Measurements from ENCODE around the gene GRPEL1. TPM values are rescaled to one million over a fixed set of nuclear protein-coding genes. Genes with fewer than 3 reads are reported as not detected.

The GRPEL1 gene
- total RNA-seq, 1 donor from 2014 or later: 31.4 TPM

DNA sequence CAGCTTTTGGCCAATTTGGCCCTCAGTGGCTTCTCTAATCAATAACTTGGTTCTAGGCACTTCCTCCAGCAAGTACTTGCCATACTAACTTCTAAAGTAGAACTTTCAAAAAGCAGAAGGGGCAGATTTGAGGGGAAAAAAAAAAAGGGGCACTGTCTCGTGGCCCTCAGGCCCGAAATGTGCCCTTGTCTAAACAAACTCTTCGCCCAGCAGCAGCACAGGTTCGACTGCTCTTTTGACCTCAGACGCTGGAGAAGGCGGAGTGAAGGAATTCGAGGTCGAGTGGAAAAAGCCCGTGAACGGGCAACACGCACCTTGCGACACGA lies 775 bp downstream of the GRPEL1 start:
- TF ChIP-seq, protein P1, sequence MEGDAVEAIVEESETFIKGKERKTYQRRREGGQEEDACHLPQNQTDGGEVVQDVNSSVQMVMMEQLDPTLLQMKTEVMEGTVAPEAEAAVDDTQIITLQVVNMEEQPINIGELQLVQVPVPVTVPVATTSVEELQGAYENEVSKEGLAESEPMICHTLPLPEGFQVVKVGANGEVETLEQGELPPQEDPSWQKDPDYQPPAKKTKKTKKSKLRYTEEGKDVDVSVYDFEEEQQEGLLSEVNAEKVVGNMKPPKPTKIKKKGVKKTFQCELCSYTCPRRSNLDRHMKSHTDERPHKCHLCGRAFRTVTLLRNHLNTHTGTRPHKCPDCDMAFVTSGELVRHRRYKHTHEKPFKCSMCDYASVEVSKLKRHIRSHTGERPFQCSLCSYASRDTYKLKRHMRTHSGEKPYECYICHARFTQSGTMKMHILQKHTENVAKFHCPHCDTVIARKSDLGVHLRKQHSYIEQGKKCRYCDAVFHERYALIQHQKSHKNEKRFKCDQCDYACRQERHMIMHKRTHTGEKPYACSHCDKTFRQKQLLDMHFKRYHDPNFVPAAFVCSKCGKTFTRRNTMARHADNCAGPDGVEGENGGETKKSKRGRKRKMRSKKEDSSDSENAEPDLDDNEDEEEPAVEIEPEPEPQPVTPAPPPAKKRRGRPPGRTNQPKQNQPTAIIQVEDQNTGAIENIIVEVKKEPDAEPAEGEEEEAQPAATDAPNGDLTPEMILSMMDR (conservative IDR thresholded peaks at IDR 0.05): no peak
- H3K27ac Mint-ChIP-seq: peak overlapping the region; percentile 70
- H3K27me3 Mint-ChIP-seq: peaks cover 3% of the 10 kb centered on the region
- H3K4me3 Mint-ChIP-seq: peak overlapping the region; percentile 94
- H3K36me3 Mint-ChIP-seq: peaks cover 8% of the 10 kb centered on the region
- no peaks in the 10 kb centered on the region for H3K9me3 Mint-ChIP-seq
- no peak for DNase-seq (ENCODE audit: extremely low spot score, unreplicated experiment)
- peaks cover 25% of the 10 kb centered on the region for H3K4me1 Mint-ChIP-seq (ENCODE audit: unreplicated experiment)

DNA sequence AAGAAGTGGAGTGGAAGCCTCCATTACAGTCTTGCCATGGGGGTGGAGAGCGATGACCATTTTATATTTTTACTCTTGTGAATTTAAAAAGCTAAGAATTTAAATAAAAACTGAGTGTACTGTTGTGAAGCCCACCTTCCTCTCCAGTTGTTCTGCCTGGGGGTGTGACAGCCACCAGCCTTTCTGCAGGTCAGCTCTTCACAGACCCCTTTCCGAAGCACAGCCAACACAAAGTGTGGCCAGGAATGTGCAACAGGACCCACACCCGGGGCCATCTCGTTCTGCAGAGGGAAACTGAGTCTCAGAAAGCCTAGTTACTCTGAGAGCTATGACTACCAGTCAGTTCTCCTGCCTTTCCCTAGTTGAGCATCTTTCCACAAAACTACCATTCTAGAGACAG lies 1.4 kb downstream of the GRPEL1 start:
- TF ChIP-seq, protein P1 (conservative IDR thresholded peaks at IDR 0.05): no peak
- Mint-ChIP-seq H3K27me3 (peaks cover 3% of the 10 kb centered on the region), H3K27ac (peak overlapping the region; percentile 70), H3K36me3 (peaks cover 8% of the 10 kb centered on the region), H3K4me1 (ENCODE audit: unreplicated experiment) (peaks cover 25% of the 10 kb centered on the region), H3K9me3 (no peaks in the 10 kb centered on the region), H3K4me3 (peak overlapping the region; percentile 94)
- no peak for DNase-seq (ENCODE audit: extremely low spot score, unreplicated experiment)

DNA sequence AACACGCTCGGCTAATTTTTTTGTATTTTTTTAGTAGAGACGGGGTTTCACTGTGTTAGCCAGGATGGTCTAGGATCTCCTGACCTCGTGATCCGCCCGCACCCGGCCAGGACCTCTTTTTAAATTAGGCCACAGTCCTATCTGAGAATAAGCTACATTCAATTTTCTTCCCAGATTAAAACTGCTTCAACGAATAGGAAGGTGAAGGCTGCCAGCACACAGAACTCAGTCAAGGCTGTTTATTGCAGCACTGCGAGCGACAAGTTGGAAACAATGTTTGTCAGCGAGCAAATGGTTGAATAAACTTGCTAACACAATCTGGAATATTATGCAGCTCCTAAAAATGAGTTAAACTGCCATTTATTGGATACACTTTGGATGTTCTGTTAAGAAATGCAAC lies 1.9 kb downstream of the GRPEL1 start:
- DNase-seq (ENCODE audit: extremely low spot score, unreplicated experiment): no peak
- Mint-ChIP-seq H3K36me3 (peaks cover 8% of the 10 kb centered on the region), H3K27me3 (peaks cover 3% of the 10 kb centered on the region), H3K4me1 (ENCODE audit: unreplicated experiment) (peaks cover 25% of the 10 kb centered on the region), H3K4me3 (peak overlapping the region; percentile 94), H3K27ac (peak overlapping the region; percentile 39), H3K9me3 (no peaks in the 10 kb centered on the region)
- TF ChIP-seq, protein P1 (conservative IDR thresholded peaks at IDR 0.05): no peak

DNA sequence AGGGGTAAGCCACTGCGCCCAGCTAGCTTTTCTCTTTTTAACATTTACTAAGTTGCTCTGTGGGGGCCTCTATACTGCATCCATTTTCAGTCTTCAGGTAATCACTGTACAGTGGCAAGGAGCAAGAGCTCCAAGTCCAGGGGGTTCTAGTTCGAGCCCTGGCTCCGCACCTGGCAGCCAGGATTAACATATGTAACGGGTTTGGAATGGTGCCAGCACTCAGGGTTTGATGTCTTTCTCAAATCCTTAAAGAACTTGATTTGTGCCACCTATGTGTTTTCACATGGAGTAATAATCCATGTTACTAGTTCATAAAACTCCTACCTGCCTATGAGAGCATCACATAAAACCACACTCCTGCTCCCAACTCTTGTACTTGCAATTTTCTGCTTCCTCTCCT lies 4.5 kb downstream of the GRPEL1 start:
- TF ChIP-seq, protein P1 (conservative IDR thresholded peaks at IDR 0.05): no peak
- Mint-ChIP-seq H3K9me3 (no peaks in the 10 kb centered on the region), H3K4me3 (no peak overlapping the region), H3K27ac (no peak overlapping the region), H3K27me3 (no peaks in the 10 kb centered on the region), H3K4me1 (ENCODE audit: unreplicated experiment) (peaks cover 13% of the 10 kb centered on the region), H3K36me3 (peaks cover 10% of the 10 kb centered on the region)
- DNase-seq (ENCODE audit: extremely low spot score, unreplicated experiment): no peak

DNA sequence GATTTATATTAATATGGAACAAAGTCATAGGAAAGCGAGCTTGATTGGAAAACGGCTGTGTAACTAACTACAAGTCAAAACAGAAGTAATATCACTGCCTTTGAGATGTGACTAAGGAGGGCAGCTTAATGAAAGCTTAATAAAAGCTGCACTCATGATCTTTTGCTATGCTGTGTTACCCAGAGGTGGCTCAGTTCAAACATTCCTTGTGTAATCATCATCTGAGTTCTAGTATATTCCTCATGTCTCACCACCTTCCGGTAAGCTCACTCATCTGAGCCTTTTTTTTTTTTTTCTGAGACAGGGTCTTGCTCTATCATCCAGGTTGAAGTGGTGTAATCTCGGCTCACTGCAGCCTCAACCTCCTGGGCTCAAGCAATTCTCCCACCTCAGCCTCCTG lies 5.0 kb downstream of the GRPEL1 start:
- Mint-ChIP-seq H3K4me1 (ENCODE audit: unreplicated experiment) (peaks cover 13% of the 10 kb centered on the region), H3K9me3 (no peaks in the 10 kb centered on the region), H3K27me3 (no peaks in the 10 kb centered on the region), H3K27ac (no peak overlapping the region), H3K36me3 (peaks cover 10% of the 10 kb centered on the region), H3K4me3 (no peak overlapping the region)
- no peak for DNase-seq (ENCODE audit: extremely low spot score, unreplicated experiment)
- TF ChIP-seq, protein P1 (conservative IDR thresholded peaks at IDR 0.05): no peak

DNA sequence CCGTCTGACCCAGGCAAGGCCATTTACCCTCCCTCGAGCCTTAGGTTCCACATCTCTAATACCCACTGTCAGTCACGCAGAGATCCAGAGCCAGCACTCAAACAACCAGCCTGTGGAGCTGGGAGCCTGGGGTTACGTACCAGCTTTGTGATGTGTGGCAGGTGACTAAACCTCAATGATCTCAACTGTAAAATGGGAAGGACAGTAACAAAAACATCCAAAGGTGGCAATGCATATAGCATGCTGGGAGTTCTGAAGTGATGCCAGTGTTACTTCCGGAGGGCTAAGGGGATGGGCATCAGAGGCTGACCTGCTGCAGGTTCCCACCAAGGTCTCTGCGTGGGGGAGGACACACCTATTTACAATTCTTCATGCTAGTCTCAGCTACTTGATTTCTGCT lies 6.0 kb downstream of the GRPEL1 start:
- H3K27ac Mint-ChIP-seq: no peak overlapping the region
- H3K4me1 Mint-ChIP-seq (ENCODE audit: unreplicated experiment): peaks cover 8% of the 10 kb centered on the region
- H3K4me3 Mint-ChIP-seq: no peak overlapping the region
- TF ChIP-seq, protein P1 (conservative IDR thresholded peaks at IDR 0.05): no peak
- no peaks in the 10 kb centered on the region for H3K27me3 Mint-ChIP-seq
- H3K36me3 Mint-ChIP-seq: peaks cover 10% of the 10 kb centered on the region
- no peak for DNase-seq (ENCODE audit: extremely low spot score, unreplicated experiment)
- no peaks in the 10 kb centered on the region for H3K9me3 Mint-ChIP-seq
